Activated CD8-positive, alpha-beta T cell treated with anti-CD3 and anti-CD28 coated beads, Interleukin-2, amount 10 ng/mL, durations not matched to agents 7 days and 5 days (primary cell): Measurements from ENCODE around the gene PROKR1. TPM values are rescaled to one million over a fixed set of nuclear protein-coding genes. Genes with fewer than 3 reads are reported as not detected.
A peak's percentile ranks its signal among the peaks of the same experiment; 100 is the strongest.
"Not testable (repeated sequence)": the region's sequence is repeated elsewhere in the genome, so short reads cannot be mapped to it uniquely, and the experiment has no call there.

Experiments
- ATAC-seq: fragments of 150-1000 bp; cut with Tn5 transposase; one replicate; pipeline ENCODE4 v1.10.0; 2021; ENCODE audit warnings: moderate library complexity
- CTCF ChIA-PET: fragments of 350-600 bp; sonication (Branson Sonifier 250); formaldehyde crosslinking; loops from one replicate; lab custom pipeline; 2021; ENCODE audit warnings: antibody characterized with exemption; lab: Charles Lee
- POLR2A ChIA-PET: fragments of 350-600 bp; sonication (Branson Sonifier 250); formaldehyde crosslinking; loops from one replicate; lab custom pipeline; 2021; ENCODE audit warnings: antibody characterized with exemption; lab: Charles Lee
- DNase-seq: peaks from one replicate; pipeline ENCODE4 v3.0.0-alpha.2; 2020
- H3K27ac Mint-ChIP-seq: one replicate; pipeline ENCODE4 v1.8.0; 2021; ENCODE audit warnings: mild to moderate bottlenecking, mixed read lengths
- H3K27me3 Mint-ChIP-seq: one replicate; pipeline ENCODE4 v1.8.0; 2021; ENCODE audit warnings: low read depth, mixed read lengths
- H3K36me3 Mint-ChIP-seq: one replicate; pipeline ENCODE4 v1.8.0; 2021; ENCODE audit warnings: low read depth, mixed read lengths
- H3K4me1 Mint-ChIP-seq: one replicate; pipeline ENCODE4 v1.8.0; 2021; ENCODE audit warnings: low read depth, mixed read lengths
- H3K4me3 Mint-ChIP-seq: one replicate; pipeline ENCODE4 v1.8.0; 2021; ENCODE audit warnings: mild to moderate bottlenecking, mixed read lengths
- H3K9me3 Mint-ChIP-seq: one replicate; pipeline ENCODE4 v1.8.0; 2022; ENCODE audit warnings: mixed read lengths; ENCODE audit not compliant: insufficient read depth
- total RNA-seq, 2 experiments: library from RNA; stranded (reverse); gene quantifications; one replicate each; pipeline ENCODE4 v1.2.3, GENCODE V29; 2021

PROKR1 gene
- total RNA-seq: not detected

DNA sequence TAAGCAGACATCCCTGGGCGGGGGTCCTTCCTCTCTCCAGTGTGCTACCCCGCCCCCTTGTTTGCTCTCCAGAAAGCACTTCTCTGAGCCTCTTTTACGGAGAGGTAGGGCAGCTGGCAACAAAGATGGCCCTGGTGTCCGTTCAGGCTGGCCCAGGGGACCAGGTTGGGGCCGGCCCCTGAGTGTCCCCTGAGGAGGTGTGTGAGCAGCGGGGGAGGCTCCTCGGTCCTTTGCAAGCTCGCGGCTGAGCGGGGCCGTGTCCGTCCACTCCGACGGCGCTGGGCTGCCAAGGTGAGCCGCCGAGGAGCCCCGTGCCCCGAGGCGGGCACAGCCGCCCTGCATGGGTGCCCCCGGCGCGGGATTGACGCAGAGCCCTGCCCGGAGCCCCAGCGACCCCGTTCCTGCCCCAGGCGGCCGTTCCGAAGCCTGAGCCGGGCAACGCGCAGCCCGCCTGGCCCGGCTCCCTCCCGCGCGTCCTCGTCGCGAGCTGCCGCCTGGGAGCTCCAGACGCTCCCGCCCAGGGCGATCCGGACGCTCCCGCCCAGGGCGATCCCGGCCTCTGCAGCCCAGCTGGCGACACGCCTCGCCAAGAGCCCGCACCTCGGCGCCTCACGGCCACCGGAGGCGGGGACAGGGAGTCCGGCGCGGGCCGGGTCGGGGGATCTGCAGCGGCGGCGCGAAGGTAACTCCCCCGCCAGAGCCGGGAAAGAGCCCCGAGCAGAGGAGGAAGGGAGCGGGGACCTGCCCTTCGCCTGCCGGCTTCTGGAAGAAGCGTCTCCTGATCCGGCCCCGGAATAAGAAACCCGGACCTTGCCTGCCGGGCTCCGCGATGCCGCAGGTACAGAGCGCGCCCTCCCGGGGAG is at the start of gene PROKR1:
TSS of gene PROKR1 (plus strand) at position 569 of the 863 bp plus-strand sequence. CDS start 2,243 bp downstream, outside the sequence.
- CTCF ChIA-PET: interaction anchor here (0.9 kb wide), 1 partner anchor 10 kb away, joined by 3 read pairs; no protein-coding TSS in a partner anchor

DNA sequence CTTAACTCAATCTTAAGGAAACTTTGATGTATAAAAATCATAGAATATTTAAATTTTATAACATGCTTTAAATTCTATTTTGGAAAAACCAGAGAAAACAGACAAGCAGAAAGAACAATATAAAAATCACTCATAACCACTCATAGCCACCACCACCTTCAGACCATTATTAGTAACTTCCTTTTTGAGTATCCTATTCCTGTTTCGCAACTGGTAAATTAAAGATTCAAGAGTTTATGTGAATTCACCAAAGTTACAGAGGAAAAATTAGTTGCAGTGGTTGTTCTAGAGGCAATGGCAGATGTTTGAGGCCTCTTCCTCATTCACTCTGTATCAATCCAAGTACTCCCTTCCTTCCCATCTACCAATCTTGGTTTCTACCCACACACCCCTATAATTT is 49.3 kb upstream of the PROKR1 start:
- Mint-ChIP-seq H3K4me1 (peaks cover 13% of the 10 kb centered on the region), H3K36me3 (no peaks in the 10 kb centered on the region), H3K27me3 (peaks cover 7% of the 10 kb centered on the region), H3K27ac (no peak overlapping the region), H3K9me3 (no peaks in the 10 kb centered on the region), H3K4me3 (no peak overlapping the region)
- ATAC-seq (no peak), DNase-seq (no peak)
- ChIA-PET POLR2A (no interaction called here), CTCF (interaction anchor here (1.2 to 3.6 kb wide), 14 partner anchors 8 to 332 kb away, joined by 3 to 74 read pairs (median 14); partner anchors contain the start of genes APLF and FBXO48)

More for the DNA sequence above, at the start of gene PROKR1:
- no peak within 1 kb of the TSS for H3K27ac Mint-ChIP-seq
- DNase-seq: peak; percentile 29
- H3K27me3 Mint-ChIP-seq: peaks cover 71% of the 10 kb centered on the region
- peaks cover 6% of the 10 kb centered on the region for H3K4me1 Mint-ChIP-seq
- peaks cover 3% of the 10 kb centered on the region for H3K36me3 Mint-ChIP-seq
- H3K9me3 Mint-ChIP-seq: no peaks in the 10 kb centered on the region
- peak within 1 kb of the TSS; percentile 45 for H3K4me3 Mint-ChIP-seq
- POLR2A ChIA-PET: no interaction called here
- peak; percentile 75 for ATAC-seq

DNA sequence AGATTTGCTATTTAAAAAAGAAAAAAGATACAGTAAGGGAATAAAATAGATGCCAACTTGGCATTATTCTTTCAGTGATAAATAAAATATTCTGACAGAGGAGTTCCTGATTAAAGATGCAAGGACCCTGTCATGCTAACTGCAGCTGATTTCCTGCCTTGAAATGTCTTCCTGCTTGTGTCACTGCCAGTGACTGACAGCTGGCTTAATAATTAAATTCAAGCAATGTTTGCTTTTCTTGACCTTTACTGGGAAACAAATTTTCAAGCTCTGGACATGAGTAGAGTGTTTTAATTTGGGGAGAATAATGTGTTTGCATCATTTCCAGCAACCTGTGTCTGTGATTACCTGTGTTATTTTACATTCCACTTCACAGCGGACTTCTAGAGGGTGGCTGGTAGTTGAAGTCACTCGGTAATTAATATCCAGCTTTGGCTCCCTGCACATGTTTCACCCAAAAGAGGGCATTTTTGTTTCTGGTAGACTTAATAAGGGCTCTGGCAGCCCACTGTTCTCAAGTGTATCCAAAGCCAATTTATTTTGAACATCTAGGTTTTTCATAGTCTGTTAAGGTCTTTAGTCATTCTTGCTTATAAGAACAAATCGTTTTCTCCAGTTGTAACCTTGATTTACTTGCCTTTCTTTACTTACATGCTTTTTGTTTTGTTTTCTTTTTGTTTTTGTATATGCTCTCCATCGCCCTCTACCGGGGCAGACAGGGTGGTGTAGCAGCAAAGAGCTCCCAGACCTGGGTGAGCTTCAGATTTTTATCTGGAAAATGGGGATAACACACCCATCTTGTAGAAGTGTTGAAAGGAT is 48.5 kb upstream of the PROKR1 start:
- DNase-seq (peak; percentile 71), ATAC-seq (no peak)
- ChIA-PET POLR2A (interaction anchor here (0.6 kb wide), 1 partner anchor 82 kb away, joined by 3 read pairs; no protein-coding TSS in a partner anchor), CTCF (interaction anchor here (0.6 to 3.6 kb wide), 51 partner anchors 9 to 348 kb away, joined by 3 to 74 read pairs (median 5); partner anchors contain the start of genes APLF and FBXO48)
- Mint-ChIP-seq H3K36me3 (no peaks in the 10 kb centered on the region), H3K27me3 (peaks cover 12% of the 10 kb centered on the region), H3K4me3 (peak overlapping the region; percentile 3), H3K4me1 (peaks cover 13% of the 10 kb centered on the region), H3K27ac (peak overlapping the region; percentile 4), H3K9me3 (no peaks in the 10 kb centered on the region)

DNA sequence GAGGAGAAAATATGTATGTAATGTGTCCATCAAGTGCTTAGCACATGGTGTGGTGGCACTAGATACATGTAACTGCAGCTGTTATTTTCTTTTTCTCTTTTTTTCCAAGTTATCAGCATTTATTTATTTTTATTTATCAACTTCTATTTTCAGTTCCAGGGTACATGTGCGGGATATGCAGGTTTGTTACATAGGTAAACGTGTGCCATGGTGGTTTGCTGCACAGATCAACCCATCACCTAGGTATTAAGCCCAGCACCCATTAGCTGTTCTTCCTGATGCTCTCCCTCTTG is 47.9 kb upstream of the PROKR1 start:
- ChIA-PET POLR2A (interaction anchor here (0.6 kb wide), 1 partner anchor 83 kb away, joined by 3 read pairs; no protein-coding TSS in a partner anchor), CTCF (interaction anchor here (0.6 to 3.6 kb wide), 50 partner anchors 10 to 348 kb away, joined by 3 to 74 read pairs (median 5); partner anchors contain the start of genes APLF and FBXO48)
- not testable (repeated sequence) for H3K27ac Mint-ChIP-seq, DNase-seq, H3K36me3 Mint-ChIP-seq, H3K9me3 Mint-ChIP-seq, H3K4me3 Mint-ChIP-seq, ATAC-seq
- Mint-ChIP-seq H3K27me3 (peaks cover 17% of the 10 kb centered on the region), H3K4me1 (peaks cover 13% of the 10 kb centered on the region)

DNA sequence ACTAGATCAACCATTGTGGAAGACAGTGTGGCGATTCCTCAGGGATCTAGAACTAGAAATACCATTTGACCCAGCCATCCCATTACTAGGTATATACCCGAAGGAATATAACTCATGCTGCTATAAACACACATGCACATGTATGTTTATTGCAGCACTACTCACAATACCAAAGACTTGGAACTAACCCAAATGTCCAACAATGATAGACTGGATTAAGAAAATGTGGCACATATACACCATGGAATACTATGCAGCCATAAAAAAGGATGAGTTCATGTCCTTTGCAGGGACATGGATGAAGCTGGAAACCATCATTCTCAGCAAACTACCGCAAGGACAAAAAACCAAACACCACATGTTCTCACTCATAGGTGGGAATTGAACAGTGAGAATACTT is 42.9 kb upstream of the PROKR1 start:
- H3K4me3 Mint-ChIP-seq, H3K36me3 Mint-ChIP-seq, CTCF ChIA-PET, H3K4me1 Mint-ChIP-seq, H3K27ac Mint-ChIP-seq, POLR2A ChIA-PET, DNase-seq, H3K9me3 Mint-ChIP-seq, ATAC-seq: not testable (repeated sequence)
- peaks cover 24% of the 10 kb centered on the region for H3K27me3 Mint-ChIP-seq

DNA sequence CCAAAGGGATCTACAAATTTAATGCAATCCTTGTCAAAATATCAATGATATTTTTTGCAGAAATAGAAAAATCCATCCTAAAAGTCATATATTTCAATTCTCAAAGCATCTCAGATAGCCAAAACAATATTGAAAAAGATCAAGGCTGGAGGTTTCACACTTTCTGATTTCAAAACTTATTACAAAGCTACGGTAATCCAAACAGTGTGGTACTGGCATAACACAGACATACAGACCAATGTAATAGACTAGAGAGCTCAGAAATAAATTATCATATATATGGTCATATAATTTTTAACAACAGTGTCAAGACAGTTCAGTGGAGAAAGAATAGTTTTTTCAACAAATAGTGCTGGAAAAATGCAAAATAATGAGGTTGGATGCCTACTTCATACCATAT is 40.3 kb upstream of the PROKR1 start:
- no peak overlapping the region for H3K27ac Mint-ChIP-seq
- H3K36me3 Mint-ChIP-seq: peaks cover 2% of the 10 kb centered on the region
- no peak overlapping the region for H3K4me3 Mint-ChIP-seq
- peaks cover 6% of the 10 kb centered on the region for H3K9me3 Mint-ChIP-seq
- H3K4me1 Mint-ChIP-seq: no peaks in the 10 kb centered on the region
- DNase-seq (no peak), ATAC-seq (no peak)
- peaks cover 17% of the 10 kb centered on the region for H3K27me3 Mint-ChIP-seq
- CTCF ChIA-PET: no interaction called here
- POLR2A ChIA-PET: no interaction called here

DNA sequence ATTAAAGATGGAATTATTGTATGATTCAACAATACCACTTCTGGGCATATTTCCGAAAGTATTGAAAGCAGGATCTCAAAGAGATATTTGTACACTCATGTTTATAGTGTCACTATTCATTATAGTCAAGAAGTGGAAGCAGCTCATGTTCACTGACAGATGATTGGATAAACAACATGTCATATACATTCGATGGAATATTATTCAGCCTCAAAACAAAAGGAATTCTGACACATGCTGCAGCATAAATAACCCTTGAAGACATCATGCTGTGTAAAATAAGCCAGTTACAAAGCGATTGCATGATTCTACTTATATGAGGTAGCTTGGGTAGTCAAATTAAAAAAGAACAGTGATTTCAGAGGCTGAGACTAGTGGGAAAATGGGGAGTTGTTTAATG is 39.3 kb upstream of the PROKR1 start:
- Mint-ChIP-seq H3K4me3 (no peak overlapping the region), H3K9me3 (peaks cover 6% of the 10 kb centered on the region), H3K27me3 (peaks cover 17% of the 10 kb centered on the region), H3K27ac (no peak overlapping the region), H3K36me3 (peaks cover 2% of the 10 kb centered on the region), H3K4me1 (no peaks in the 10 kb centered on the region)
- CTCF ChIA-PET: interaction anchor here (1.0 kb wide), 1 partner anchor 10 kb away, joined by 3 read pairs; no protein-coding TSS in a partner anchor
- DNase-seq (no peak), ATAC-seq (no peak)
- POLR2A ChIA-PET: no interaction called here

DNA sequence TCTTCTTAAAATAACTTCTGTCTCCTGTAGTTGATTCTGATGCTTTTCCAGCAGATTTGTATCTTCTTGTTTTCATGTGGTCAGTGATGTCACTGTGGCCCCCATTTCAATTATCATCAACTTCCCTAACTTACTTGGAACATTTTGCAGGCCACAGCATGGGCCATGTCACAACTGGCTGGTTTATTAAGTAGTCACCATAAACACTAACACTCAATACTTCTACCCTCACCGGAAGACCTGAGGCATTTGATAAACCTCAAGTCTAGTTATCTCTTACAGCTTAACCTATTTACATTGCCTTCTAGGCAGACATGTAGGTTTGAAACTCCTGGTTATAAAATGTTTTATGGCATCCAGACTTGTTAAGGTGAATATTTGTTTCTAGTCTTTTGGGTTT is 37.4 kb upstream of the PROKR1 start:
- peaks cover 9% of the 10 kb centered on the region for H3K9me3 Mint-ChIP-seq
- H3K4me1 Mint-ChIP-seq: no peaks in the 10 kb centered on the region
- H3K4me3 Mint-ChIP-seq: no peak overlapping the region
- CTCF ChIA-PET: interaction anchor here (1.2 to 1.5 kb wide), 2 partner anchors 10 to 42 kb away, joined by 3 to 8 read pairs; no protein-coding TSS in a partner anchor
- DNase-seq (no peak), ATAC-seq (no peak)
- H3K27me3 Mint-ChIP-seq: peaks cover 7% of the 10 kb centered on the region
- H3K27ac Mint-ChIP-seq: no peak overlapping the region
- POLR2A ChIA-PET: no interaction called here
- H3K36me3 Mint-ChIP-seq: peaks cover 1% of the 10 kb centered on the region

DNA sequence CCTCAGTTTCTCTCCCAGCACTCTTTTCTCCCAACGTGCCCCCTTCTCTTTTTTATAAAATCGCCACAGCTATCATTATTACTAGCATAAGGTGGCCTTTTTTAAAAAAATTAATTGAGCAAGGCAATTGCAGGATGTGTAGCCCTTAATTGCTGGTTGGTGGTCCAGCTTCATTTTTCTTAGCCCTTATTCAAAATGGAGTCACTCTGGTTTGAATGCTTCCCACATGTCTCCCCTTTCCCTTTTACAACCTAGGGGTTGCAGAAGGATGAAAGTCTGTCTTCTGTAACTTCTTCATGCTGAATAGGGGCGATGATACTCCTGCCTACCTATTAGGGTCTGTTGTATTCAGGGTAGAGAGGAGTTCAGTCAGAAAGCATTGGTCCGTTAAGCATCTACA is 36.6 kb upstream of the PROKR1 start:
- peaks cover 1% of the 10 kb centered on the region for H3K36me3 Mint-ChIP-seq
- DNase-seq (no peak), ATAC-seq (no peak)
- peaks cover 10% of the 10 kb centered on the region for H3K9me3 Mint-ChIP-seq
- ChIA-PET POLR2A (no interaction called here), CTCF (interaction anchor here (1.8 kb wide), 1 partner anchor 10 kb away, joined by 14 read pairs; no protein-coding TSS in a partner anchor)
- no peaks in the 10 kb centered on the region for H3K4me1 Mint-ChIP-seq
- H3K27ac Mint-ChIP-seq: no peak overlapping the region
- peaks cover 7% of the 10 kb centered on the region for H3K27me3 Mint-ChIP-seq
- no peak overlapping the region for H3K4me3 Mint-ChIP-seq

DNA sequence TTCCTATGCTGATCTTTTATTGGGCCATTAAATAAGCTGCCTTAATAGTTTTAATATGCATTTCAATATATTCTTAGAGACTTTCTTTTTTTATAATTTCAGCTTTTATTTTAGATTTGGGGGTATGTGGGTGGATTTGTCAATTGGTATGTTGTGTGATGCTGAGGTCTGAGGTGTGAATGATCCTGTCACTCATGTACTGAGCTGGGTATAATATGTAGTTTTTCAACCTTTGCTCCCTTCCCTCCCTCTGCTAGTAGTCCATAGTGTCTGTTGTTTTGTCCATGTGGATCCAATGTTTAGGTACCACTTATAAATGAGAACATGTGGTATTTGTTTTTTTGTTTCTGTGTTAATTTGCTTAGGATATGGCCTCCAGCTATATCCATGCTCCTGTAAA is 35.5 kb upstream of the PROKR1 start:
- DNase-seq (no peak), ATAC-seq (no peak)
- Mint-ChIP-seq H3K4me3 (no peak overlapping the region), H3K27ac (no peak overlapping the region), H3K36me3 (peaks cover 1% of the 10 kb centered on the region), H3K9me3 (peaks cover 15% of the 10 kb centered on the region), H3K4me1 (no peaks in the 10 kb centered on the region), H3K27me3 (peaks cover 3% of the 10 kb centered on the region)
- ChIA-PET POLR2A (no interaction called here), CTCF (interaction anchor here (1.8 kb wide), 1 partner anchor 12 kb away, joined by 14 read pairs; no protein-coding TSS in a partner anchor)

DNA sequence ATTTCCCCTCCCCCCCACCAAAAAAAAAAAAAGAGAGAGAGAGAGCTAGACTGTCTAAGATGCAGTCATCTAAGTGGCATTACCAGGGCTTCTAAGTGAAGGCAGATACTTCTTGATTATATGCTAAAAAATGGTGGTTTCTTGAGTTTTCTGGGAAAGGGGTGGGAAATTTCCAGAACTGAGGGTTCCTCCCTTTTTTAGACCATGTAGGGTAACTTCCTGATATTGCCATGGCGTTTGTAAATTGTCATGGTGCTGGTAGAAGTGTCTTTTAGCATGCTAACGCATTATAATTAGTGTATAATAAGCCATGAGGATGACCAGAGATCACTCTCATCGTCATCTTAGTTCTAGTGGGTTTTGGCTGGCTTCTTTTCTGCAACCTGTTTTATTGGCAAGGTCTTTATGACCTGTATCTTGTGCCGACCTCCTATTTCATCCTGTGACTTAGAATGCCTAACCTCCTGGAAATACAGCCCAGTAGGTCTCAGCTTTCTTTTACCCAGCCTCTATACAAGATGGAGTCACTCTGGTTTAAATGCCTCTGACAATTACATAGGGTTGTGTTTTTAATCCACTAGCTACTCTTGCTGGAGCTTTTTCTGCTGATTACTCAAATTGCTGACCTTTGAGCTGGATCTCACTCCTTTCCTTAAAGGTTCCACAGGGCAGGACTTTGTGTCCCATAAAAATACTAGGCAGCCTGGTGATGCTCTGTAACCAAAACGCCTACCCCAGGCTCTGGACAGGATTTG is 30.4 kb upstream of the PROKR1 start:
- ATAC-seq: no peak
- no peak for DNase-seq
- Mint-ChIP-seq H3K4me1 (no peaks in the 10 kb centered on the region), H3K27ac (no peak overlapping the region), H3K36me3 (peaks cover 3% of the 10 kb centered on the region), H3K27me3 (no peaks in the 10 kb centered on the region), H3K9me3 (peaks cover 15% of the 10 kb centered on the region), H3K4me3 (no peak overlapping the region)
- ChIA-PET CTCF (interaction anchor here (1.1 kb wide), 1 partner anchor 18 kb away, joined by 4 read pairs; no protein-coding TSS in a partner anchor), POLR2A (no interaction called here)
